ENCODE measurements around the gene GRK1.
"Not testable (repeated sequence)": the region's sequence is repeated elsewhere in the genome, so short reads cannot be mapped to it uniquely, and the experiment has no call there.

The GRK1 gene

GRCh38 chr13:113665597-113666328 lies 1.3 kb upstream of the GRK1 start:
- DNase-seq (ENCODE audit: low read depth): no peak

GRCh38 chr13:113666329-113666670 lies 719 bp upstream of the GRK1 start:
- no peak for DNase-seq (ENCODE audit: low read depth)

- no peak for DNase-seq (ENCODE audit: low read depth)
These were observed 912 bp downstream of the GRK1 start for GRCh38 chr13:113667771-113668490.

- no peak for DNase-seq (ENCODE audit: low read depth)
These were observed 1.5 kb downstream of the GRK1 start for GRCh38 chr13:113668491-113668971.

GRCh38 chr13:113669231-113669754 lies 2.3 kb downstream of the GRK1 start:
- no peak for DNase-seq (ENCODE audit: low read depth)

GRCh38 chr13:113669755-113670341 lies 2.8 kb downstream of the GRK1 start:
- DNase-seq (ENCODE audit: low read depth): no peak

GRCh38 chr13:113670541-113670940 lies 3.5 kb downstream of the GRK1 start:
- DNase-seq (ENCODE audit: low read depth): no peak

GRCh38 chr13:113671066-113672001 lies 4.3 kb downstream of the GRK1 start:
- no peak for DNase-seq (ENCODE audit: low read depth)

GRCh38 chr13:113672002-113672651 lies 5.1 kb downstream of the GRK1 start:
- DNase-seq (ENCODE audit: low read depth): no peak

GRCh38 chr13:113722921-113723320 lies 55.9 kb downstream of the GRK1 start:
- DNase-seq (ENCODE audit: low read depth): no peak

GRCh38 chr13:113723410-113724015 lies 56.5 kb downstream of the GRK1 start:
- no peak for DNase-seq (ENCODE audit: low read depth)

GRCh38 chr13:113724016-113724758 lies 57.2 kb downstream of the GRK1 start:
- DNase-seq (ENCODE audit: low read depth): no peak

GRCh38 chr13:113724780-113725315 lies 57.8 kb downstream of the GRK1 start:
- no peak for DNase-seq (ENCODE audit: low read depth)

- DNase-seq (ENCODE audit: low read depth): not testable (repeated sequence)
These were observed 58.5 kb downstream of the GRK1 start for GRCh38 chr13:113725329-113726105.

- not testable (repeated sequence) for DNase-seq (ENCODE audit: low read depth)
These were observed 59.2 kb downstream of the GRK1 start for GRCh38 chr13:113726106-113726821.

- DNase-seq (ENCODE audit: low read depth): no peak
These were observed 60.0 kb downstream of the GRK1 start for GRCh38 chr13:113726961-113727411.

GRCh38 chr13:113728571-113729054 lies 61.6 kb downstream of the GRK1 start:
- DNase-seq (ENCODE audit: low read depth): no peak

Data from HS-27A (cell line).